ENCODE results near the gene RUNX2.

GRCh38 chr6:45532721-45533210 is 204.6 kb downstream of the RUNX2 start:
- no peak for TF ChIP-seq CTCF (IDR thresholded peaks at IDR 0.05; ENCODE audit: low read depth, low read length, missing input control)
- TF ChIP-seq, protein P1, sequence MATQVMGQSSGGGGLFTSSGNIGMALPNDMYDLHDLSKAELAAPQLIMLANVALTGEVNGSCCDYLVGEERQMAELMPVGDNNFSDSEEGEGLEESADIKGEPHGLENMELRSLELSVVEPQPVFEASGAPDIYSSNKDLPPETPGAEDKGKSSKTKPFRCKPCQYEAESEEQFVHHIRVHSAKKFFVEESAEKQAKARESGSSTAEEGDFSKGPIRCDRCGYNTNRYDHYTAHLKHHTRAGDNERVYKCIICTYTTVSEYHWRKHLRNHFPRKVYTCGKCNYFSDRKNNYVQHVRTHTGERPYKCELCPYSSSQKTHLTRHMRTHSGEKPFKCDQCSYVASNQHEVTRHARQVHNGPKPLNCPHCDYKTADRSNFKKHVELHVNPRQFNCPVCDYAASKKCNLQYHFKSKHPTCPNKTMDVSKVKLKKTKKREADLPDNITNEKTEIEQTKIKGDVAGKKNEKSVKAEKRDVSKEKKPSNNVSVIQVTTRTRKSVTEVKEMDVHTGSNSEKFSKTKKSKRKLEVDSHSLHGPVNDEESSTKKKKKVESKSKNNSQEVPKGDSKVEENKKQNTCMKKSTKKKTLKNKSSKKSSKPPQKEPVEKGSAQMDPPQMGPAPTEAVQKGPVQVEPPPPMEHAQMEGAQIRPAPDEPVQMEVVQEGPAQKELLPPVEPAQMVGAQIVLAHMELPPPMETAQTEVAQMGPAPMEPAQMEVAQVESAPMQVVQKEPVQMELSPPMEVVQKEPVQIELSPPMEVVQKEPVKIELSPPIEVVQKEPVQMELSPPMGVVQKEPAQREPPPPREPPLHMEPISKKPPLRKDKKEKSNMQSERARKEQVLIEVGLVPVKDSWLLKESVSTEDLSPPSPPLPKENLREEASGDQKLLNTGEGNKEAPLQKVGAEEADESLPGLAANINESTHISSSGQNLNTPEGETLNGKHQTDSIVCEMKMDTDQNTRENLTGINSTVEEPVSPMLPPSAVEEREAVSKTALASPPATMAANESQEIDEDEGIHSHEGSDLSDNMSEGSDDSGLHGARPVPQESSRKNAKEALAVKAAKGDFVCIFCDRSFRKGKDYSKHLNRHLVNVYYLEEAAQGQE (IDR thresholded peaks at IDR 0.05) = no peak

Data from liver (tissue), 2 donors.